K562 (cell line): ENCODE data around the gene CUTA. TPM values are rescaled to one million over a fixed set of nuclear protein-coding genes. Genes with fewer than 3 reads are reported as not detected.

ENCODE experiments used
- CREM ChIP-seq: IDR thresholded peaks from 2 replicates; pipeline ENCODE4 v1.6.1; 2014; ENCODE audit warnings: antibody characterized with exemption, low read depth
- E2F6 ChIP-seq, 2 experiments: IDR thresholded peaks; 2 replicates each; pipeline ENCODE4 v1.6.1; 2011; ENCODE audit warnings: borderline replicate concordance in 1 of 2, control low read depth in 1 of 2, low read depth in 1 of 2, low read length in 1 of 2, mild to moderate bottlenecking in 1 of 2, mixed read lengths in 1 of 2, moderate library complexity in 1 of 2; ENCODE audit not compliant: insufficient read depth in 1 of 2, insufficient read length in 1 of 2, poor library complexity in 1 of 2, severe bottlenecking in 1 of 2; ENCODE audit errors: extremely low read depth in 1 of 2
- HMGXB4 ChIP-seq: sonication (generic); formaldehyde crosslinking; IDR thresholded peaks from 2 replicates; pipeline ENCODE4 v1.8.1; 2023; ENCODE audit warnings: mild to moderate bottlenecking, missing genetic modification reagents
- HNRNPL ChIP-seq: fragments of 200-400 bp; formaldehyde crosslinking; IDR thresholded peaks from 2 replicates; pipeline ENCODE4 v1.6.1; 2017; ENCODE audit warnings: low read depth, mild to moderate bottlenecking, low read length
- NELFE ChIP-seq: IDR thresholded peaks from 2 replicates; pipeline ENCODE4 v1.6.1; 2011; ENCODE audit warnings: mild to moderate bottlenecking; ENCODE audit not compliant: insufficient read depth, insufficient read length
- NEUROD1 ChIP-seq: fragments of 150-350 bp; IDR thresholded peaks from 2 replicates; pipeline ENCODE4 v1.6.1; 2014; ENCODE audit warnings: borderline replicate concordance, low read length, low read depth; ENCODE audit not compliant: partially characterized antibody
- SMARCE1 ChIP-seq: fragments of 450-650 bp; IDR thresholded peaks from 2 replicates; pipeline ENCODE4 v1.7.1; 2016; ENCODE audit warnings: mild to moderate bottlenecking
- SRSF7 ChIP-seq: fragments of 200-400 bp; formaldehyde crosslinking; optimal IDR thresholded peaks from 2 replicates; pipeline ENCODE3; 2017; ENCODE audit warnings: mild to moderate bottlenecking, low read depth, low read length
- TARDBP ChIP-seq: fragments of 450-650 bp; IDR thresholded peaks from 2 replicates; pipeline ENCODE4 v1.6.1; 2016
- UBTF ChIP-seq, 2 experiments: IDR thresholded peaks; 2 replicates each; pipeline ENCODE4 v1.6.1; 2012; ENCODE audit warnings: improper control_type of control experiment in 2 of 2, low read depth in 2 of 2, low read length in 2 of 2, borderline replicate concordance in 1 of 2
- ZFP91 ChIP-seq: sonication (generic); formaldehyde crosslinking; IDR thresholded peaks from 2 replicates; pipeline ENCODE4 v1.8.0; 2022; ENCODE audit warnings: mild to moderate bottlenecking, missing genetic modification reagents
- ZNF224 ChIP-seq: sonication (generic); formaldehyde crosslinking; IDR thresholded peaks from 2 replicates; pipeline ENCODE4 v1.8.0; 2022; ENCODE audit warnings: mild to moderate bottlenecking, missing genetic modification reagents
- ZNF507 ChIP-seq: conservative IDR thresholded peaks from 2 replicates; pipeline ENCODE4 v1.6.1; 2017; ENCODE audit warnings: missing genetic modification characterization, missing compliant biosample characterization
- ZNF609 ChIP-seq: sonication (generic); formaldehyde crosslinking; IDR thresholded peaks from 2 replicates; pipeline ENCODE4 v1.8.1; 2023; ENCODE audit warnings: missing genetic modification reagents, mild to moderate bottlenecking, borderline replicate concordance
- ZNF785 ChIP-seq: fragments of 250-450 bp; sonication (Bioruptor Pico); IDR thresholded peaks from 2 replicates; pipeline ENCODE4 v1.4.0; 2020; ENCODE audit warnings: mild to moderate bottlenecking
- polyA plus RNA-seq, 8 experiments: library from polyadenylated mRNA; depleted of rRNA in 4 of 8; stranded (reverse) in 5 of 8; unstranded in 3 of 8; fragments of >200 nt; fragmentation: Nextera tagmentation in 2 of 8; fragmentation: Illumina TruSeq in 1 of 8; extraction: Ambion mirVana in 2 of 8; extraction: Trizol in 1 of 8; gene quantifications; 2 replicates each; pipeline versions ENCODE4 v1.2.1 to v1.2.3, GENCODE V29; 2011 to 2014; ENCODE audit warnings: inconsistent platforms in 1 of 8, missing spikeins in 1 of 8
- total RNA-seq, 7 experiments: library from RNA; depleted of rRNA in 6 of 7; stranded (reverse); fragments of >200 nt in 6 of 7; fragmentation: Illumina TruSeq in 2 of 7; extraction: Trizol in 2 of 7; gene quantifications; 2 replicates each; pipeline versions ENCODE4 v1.2.1 to v1.2.3, GENCODE V29; 2011 to 2021; ENCODE audit warnings: low replicate concordance in 1 of 7

Gene CUTA
- total and polyA plus RNA-seq, 9 of the 15 experiments (the other 6 are each of a cell fraction or from before 2014, with no cell fraction given): 166 to 682 (median 310) TPM

DNA sequence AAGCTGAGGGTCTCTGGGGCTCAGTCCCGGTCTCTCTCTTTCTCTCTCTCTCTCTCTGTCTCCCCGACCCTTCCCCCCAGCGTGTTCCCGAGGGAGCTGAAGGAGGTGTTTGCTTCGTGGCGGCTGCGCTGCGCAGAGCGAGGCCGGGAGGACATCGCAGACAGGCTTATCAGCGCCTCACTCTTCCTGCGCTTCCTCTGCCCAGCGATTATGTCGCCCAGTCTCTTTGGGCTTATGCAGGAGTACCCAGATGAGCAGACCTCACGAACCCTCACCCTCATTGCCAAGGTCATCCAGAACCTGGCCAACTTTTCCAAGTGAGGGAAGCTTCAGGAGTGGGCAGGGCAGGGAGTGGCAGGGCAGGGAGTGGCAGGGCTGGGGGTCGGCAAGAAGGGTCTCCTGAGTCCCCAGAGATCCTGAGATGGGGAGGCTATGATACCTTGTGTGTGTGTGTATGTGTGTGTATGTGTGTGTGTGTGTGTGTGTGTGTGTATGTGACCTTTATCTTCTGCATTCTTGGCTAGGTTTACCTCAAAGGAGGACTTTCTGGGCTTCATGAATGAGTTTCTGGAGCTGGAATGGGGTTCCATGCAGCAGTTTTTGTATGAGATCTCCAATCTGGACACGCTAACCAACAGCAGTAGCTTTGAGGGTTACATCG is 22.9 kb upstream of the CUTA start (continued):
- peak in 1 of 2 experiments; percentile 63; a peak in 1 of 4 replicates for TF ChIP-seq UBTF (IDR thresholded peaks at IDR 0.05; ENCODE audit: borderline replicate concordance in 1 of 2, low read depth in 2 of 2, low read length in 2 of 2)
- no peak for TF ChIP-seq HNRNPL
- no peak for TF ChIP-seq ZNF785 (CRISPR knock-in tag)
- TF ChIP-seq ZNF507 (tag): no peak
- TF ChIP-seq ZFP91 (CRISPR knock-in tag): no peak
- no peak for TF ChIP-seq NEUROD1
- no peak for TF ChIP-seq ZNF224 (CRISPR knock-in tag)
- TF ChIP-seq NELFE: no peak
- 0 out of 2 replicates have a peak, but pooled peaks have one; percentile 49 for TF ChIP-seq HMGXB4 (CRISPR knock-in tag)
- TF ChIP-seq ZNF609 (CRISPR knock-in tag): no peak
- TF ChIP-seq TARDBP: no peak
- TF ChIP-seq SMARCE1: no peak; the same call in 1 of the 2 replicates
- TF ChIP-seq CREM: peak; percentile 24; the same call in 1 of the 2 replicates
- peak; percentile 18 to 60 for TF ChIP-seq E2F6 (IDR thresholded peaks at IDR 0.05; ENCODE audit: borderline replicate concordance in 1 of 2, extremely low read depth in 1 of 2, insufficient read depth in 1 of 2, insufficient read length in 1 of 2, low read depth in 1 of 2, low read length in 1 of 2, poor library complexity in 1 of 2, severe bottlenecking in 1 of 2)
- TF ChIP-seq SRSF7: no peak
